ENCODE results near the gene SKAP1.

SKAP1 gene

GRCh38 chr17:48107137-48108055, 322.6 kb downstream of the SKAP1 start, which contains the start of gene SNX11:
TSS of gene SNX11 (plus strand) at chr17:48107766. CDS start at chr17:48112044, 4,278 bp downstream.
- H3K4me1 ChIP-seq: peaks cover 57 to 81% (median 67%) of the 10 kb centered on the region in 10 experiments
- H3K9ac ChIP-seq: peak within 1 kb of the TSS; percentile 73 to 86 (median 81)
- no peak for TF ChIP-seq Cebpa-rat (IDR thresholded peaks at IDR 0.05)
- H3K27me3 ChIP-seq: no peaks in the 10 kb centered on the region
- peaks cover 0 to 38% (median 6%) of the 10 kb centered on the region in 11 experiments; a peak in 8 of 22 replicates for H4K20me1 ChIP-seq
- peak within 1 kb of the TSS; percentile 69 to 97 (median 85) for H3K4me2 ChIP-seq
- H3K9me3 ChIP-seq (replicated peaks in 1 of 11): peaks cover 3 to 22% (median 9%) of the 10 kb centered on the region in 11 experiments; a peak in 16 of 22 replicates
- peak within 1 kb of the TSS; percentile 73 to 96 (median 82) for H3K4me3 ChIP-seq
- peaks cover 0 to 11% (median 0%) of the 10 kb centered on the region in 11 experiments; a peak in 6 of 22 replicates for H3K36me3 ChIP-seq
- peak within 1 kb of the TSS; percentile 60 to 85 (median 77) for H3K27ac ChIP-seq

GRCh38 chr17:48106802-48107136, 323.2 kb downstream of the SKAP1 start:
- TF ChIP-seq Cebpa-rat (IDR thresholded peaks at IDR 0.05): no peak
- peaks cover 0 to 32% (median 6%) of the 10 kb centered on the region in 11 experiments; a peak in 8 of 22 replicates for H4K20me1 ChIP-seq
- peaks cover 0 to 7% (median 0%) of the 10 kb centered on the region in 11 experiments; a peak in 3 of 22 replicates for H3K36me3 ChIP-seq
- peak overlapping the region; percentile 73 to 86 (median 81); a peak in 21 of 22 replicates for H3K9ac ChIP-seq
- H3K27me3 ChIP-seq: no peaks in the 10 kb centered on the region
- H3K4me2 ChIP-seq: peak overlapping the region; percentile 69 to 97 (median 85)
- peaks cover 3 to 22% (median 10%) of the 10 kb centered on the region in 11 experiments; a peak in 16 of 22 replicates for H3K9me3 ChIP-seq (replicated peaks in 1 of 11)
- H3K4me3 ChIP-seq: peak overlapping the region; percentile 73 to 96 (median 82)
- H3K4me1 ChIP-seq: peaks cover 58 to 81% (median 67%) of the 10 kb centered on the region in 10 experiments
- peak overlapping the region in 9 of 11 experiments; percentile 60 to 85 (median 77); a peak in 13 of 22 replicates for H3K27ac ChIP-seq

- no peaks in the 10 kb centered on the region for H3K27me3 ChIP-seq
These were observed 325.6 kb downstream of the SKAP1 start for GRCh38 chr17:48104440-48104839.

GRCh38 chr17:48102798-48103715, 327.0 kb downstream of the SKAP1 start:
- H3K4me1 ChIP-seq: peaks cover 46 to 74% (median 59%) of the 10 kb centered on the region in 10 experiments
- H3K27me3 ChIP-seq: no peaks in the 10 kb centered on the region
- H3K9ac ChIP-seq: peak overlapping the region in 1 of 11 experiments; percentile 54; a peak in 1 of 22 replicates
- no peak for TF ChIP-seq Cebpa-rat (IDR thresholded peaks at IDR 0.05)
- H3K36me3 ChIP-seq: peaks cover 0 to 4% (median 0%) of the 10 kb centered on the region in 11 experiments; a peak in 3 of 22 replicates
- peaks cover 6 to 29% (median 26%) of the 10 kb centered on the region in 11 experiments; a peak in 20 of 22 replicates for H4K20me1 ChIP-seq
- H3K9me3 ChIP-seq (replicated peaks in 1 of 11): peaks cover 3 to 22% (median 10%) of the 10 kb centered on the region in 11 experiments; a peak in 16 of 22 replicates
- peak overlapping the region; percentile 83 to 95 (median 91) for H3K4me2 ChIP-seq
- peak overlapping the region in 3 of 10 experiments; percentile 15 to 85 (median 22); a peak in 5 of 20 replicates for H3K4me3 ChIP-seq
- H3K27ac ChIP-seq: peak overlapping the region in 5 of 11 experiments; percentile 29 to 84 (median 64); a peak in 7 of 22 replicates

More at GRCh38 chr17:48104440-48104839, 325.6 kb downstream of the SKAP1 start:
- Histone ChIP-seq H3K36me3 (no peaks in the 10 kb centered on the region), H3K27ac (no peak overlapping the region), H3K9ac (no peak overlapping the region), H3K4me1 (peaks cover 50 to 72% (median 58%) of the 10 kb centered on the region in 10 experiments), H3K4me3 (no peak overlapping the region), H4K20me1 (peaks cover 0 to 25% (median 13%) of the 10 kb centered on the region in 11 experiments; a peak in 17 of 22 replicates), H3K4me2 (peak overlapping the region in 5 of 11 experiments; percentile 86 to 95 (median 93); a peak in 7 of 22 replicates), H3K9me3 (replicated peaks in 1 of 11) (peaks cover 3 to 22% (median 10%) of the 10 kb centered on the region in 11 experiments; a peak in 16 of 22 replicates)
- TF ChIP-seq Cebpa-rat (IDR thresholded peaks at IDR 0.05): no peak

- no peaks in the 10 kb centered on the region for H3K27me3 ChIP-seq
- H3K4me3 ChIP-seq: peak overlapping the region in 6 of 10 experiments; percentile 74 to 92 (median 78); a peak in 8 of 20 replicates
- H3K4me2 ChIP-seq: peak overlapping the region; percentile 83 to 95 (median 91)
- H3K4me1 ChIP-seq: peaks cover 50 to 82% (median 64%) of the 10 kb centered on the region in 10 experiments
- peaks cover 13 to 38% (median 35%) of the 10 kb centered on the region in 11 experiments; a peak in 20 of 22 replicates for H4K20me1 ChIP-seq
- peaks cover 0 to 4% (median 0%) of the 10 kb centered on the region in 11 experiments; a peak in 3 of 22 replicates for H3K36me3 ChIP-seq
- H3K27ac ChIP-seq: peak overlapping the region in 4 of 11 experiments; percentile 57 to 84 (median 71); a peak in 8 of 22 replicates
- H3K9me3 ChIP-seq (replicated peaks in 1 of 11): peaks cover 3 to 22% (median 10%) of the 10 kb centered on the region in 11 experiments; a peak in 16 of 22 replicates
- peak overlapping the region in 3 of 11 experiments; percentile 44 to 75 (median 54); a peak in 5 of 22 replicates for H3K9ac ChIP-seq
- no peak for TF ChIP-seq Cebpa-rat (IDR thresholded peaks at IDR 0.05)
These were observed 327.8 kb downstream of the SKAP1 start for GRCh38 chr17:48102043-48102750.

GRCh38 chr17:48101012-48101720, 328.8 kb downstream of the SKAP1 start, which contains the start of gene CBX1:
TSS of gene CBX1 (minus strand) at chr17:48101478. CDS start at chr17:48077004, 24,474 bp downstream.
- Histone ChIP-seq H4K20me1 (peaks cover 24 to 48% (median 45%) of the 10 kb centered on the region in 11 experiments; a peak in 20 of 22 replicates), H3K4me1 (peaks cover 52 to 81% (median 65%) of the 10 kb centered on the region in 10 experiments), H3K9ac (peak within 1 kb of the TSS; percentile 75 to 91 (median 82)), H3K9me3 (replicated peaks in 1 of 11) (peaks cover 3 to 22% (median 10%) of the 10 kb centered on the region in 11 experiments; a peak in 16 of 22 replicates), H3K4me2 (peak within 1 kb of the TSS; percentile 83 to 95 (median 91)), H3K36me3 (peaks cover 2 to 15% (median 9%) of the 10 kb centered on the region in 11 experiments; a peak in 13 of 22 replicates), H3K27ac (peak within 1 kb of the TSS; percentile 57 to 89 (median 84)), H3K27me3 (no peaks in the 10 kb centered on the region), H3K4me3 (peak within 1 kb of the TSS; percentile 73 to 92 (median 80))
- no peak for TF ChIP-seq Cebpa-rat (IDR thresholded peaks at IDR 0.05)

All from BLaER1 treated with 17β-estradiol and CSF1 and Interleukin-3, amounts not matched to agents 10 nM and 100 nM (cell line).